K562 treated with DMSO at 1 percent for 48 hours (cell line): ENCODE data around the gene SOX13. TPM values are rescaled to one million over a fixed set of nuclear protein-coding genes. Genes with fewer than 3 reads are reported as not detected.

ENCODE experiments used
- total RNA-seq: library from RNA; unstranded; fragments of 300-600 nt; gene quantifications from 2 replicates; pipeline ENCODE4 v1.2.3, GENCODE V29; 2022; ENCODE audit warnings: low replicate concordance; ENCODE audit errors: extremely low read depth

Gene SOX13
- not detected in 2 replicates for total RNA-seq

DNA sequence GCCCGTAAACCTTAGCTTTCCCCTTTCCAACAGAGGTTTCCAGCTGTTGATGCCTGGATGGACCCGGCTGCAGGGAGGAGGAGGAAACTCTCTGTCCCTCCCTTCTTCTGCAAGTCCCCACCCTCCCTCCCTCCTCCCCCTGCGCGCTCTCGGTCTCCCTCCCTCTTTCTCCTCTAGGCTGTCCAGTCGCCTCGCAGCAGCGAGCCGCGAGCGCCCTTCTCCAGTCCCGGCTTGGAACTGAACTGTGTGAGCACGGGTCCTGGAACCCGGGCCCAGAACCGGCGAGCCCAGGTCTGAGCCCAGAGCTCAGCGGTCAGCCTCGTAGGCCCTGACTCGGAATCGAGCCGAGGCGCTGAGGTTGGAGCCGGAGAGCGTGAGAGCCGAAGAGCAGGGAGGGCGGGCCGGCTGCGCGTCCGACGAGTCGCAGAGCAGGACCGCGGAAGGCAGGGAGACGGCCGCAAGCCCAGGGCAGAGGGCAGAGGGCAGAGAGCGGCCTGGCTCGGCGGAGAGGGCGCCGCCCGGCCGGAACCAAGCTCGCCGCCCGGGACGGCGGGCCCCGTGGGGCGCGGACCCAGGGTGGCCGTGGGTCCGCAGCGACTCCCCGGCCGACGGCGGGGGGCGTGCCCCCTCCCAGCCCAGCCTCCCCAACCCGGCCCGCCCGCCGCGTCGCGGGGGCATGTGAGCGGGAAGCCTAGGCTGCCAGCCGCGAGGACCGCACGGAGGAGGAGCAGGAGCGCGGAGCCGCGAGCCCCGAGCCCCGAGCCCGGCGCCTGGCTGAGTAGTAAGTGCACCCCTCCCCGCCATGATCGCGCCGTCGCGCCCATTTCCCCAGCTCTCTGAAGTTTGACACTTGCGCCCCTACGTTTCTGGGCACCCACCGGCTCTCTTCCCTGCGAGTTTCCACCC lies at the start of gene SOX13:
SOX13 (plus strand) TSS at position 185 of the 906 bp plus-strand sequence. CDS start 39,801 bp downstream, outside the sequence.

DNA sequence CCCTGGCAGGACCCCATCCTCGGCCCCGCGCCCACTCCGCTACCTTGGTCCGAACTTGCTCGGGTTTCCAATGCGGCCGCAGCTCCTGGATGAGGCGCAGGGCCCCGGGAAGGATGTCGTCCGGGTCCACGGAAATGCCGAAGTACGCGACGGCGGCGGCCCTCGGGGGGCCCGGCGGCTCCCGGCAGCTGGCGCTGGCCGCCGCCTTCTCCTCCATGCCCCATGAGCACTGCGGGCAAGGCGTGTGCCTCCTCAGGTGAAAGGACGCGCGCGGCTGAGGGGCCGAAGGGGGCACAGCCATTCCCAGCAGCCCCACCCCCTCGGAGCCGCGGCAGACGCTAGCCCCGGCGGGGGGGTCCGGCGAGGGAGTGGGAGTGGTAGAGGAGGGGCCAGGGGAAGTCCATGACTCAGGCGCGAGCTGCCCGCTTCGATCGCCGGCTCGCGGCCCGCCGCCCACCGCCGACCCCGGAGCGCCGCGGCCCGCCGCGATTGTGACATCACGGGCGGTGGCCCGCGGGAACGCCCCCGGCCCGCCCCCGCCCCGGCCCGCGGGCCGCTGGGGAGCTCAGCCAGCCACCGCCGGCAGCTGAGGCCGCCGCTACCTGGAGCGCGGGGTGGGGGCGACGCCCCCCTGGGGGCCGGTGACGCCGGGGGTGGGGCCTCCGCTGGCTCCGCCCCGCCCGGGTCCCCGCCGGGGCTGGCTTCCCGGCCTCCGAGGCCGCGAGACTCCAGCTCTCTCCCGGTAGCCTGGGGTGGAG lies 78.8 kb downstream of the SOX13 start, which contains the start of gene ETNK2:
ETNK2 (minus strand) TSS at position 493 of the 758 bp plus-strand sequence; CDS start at position 301, 192 bp downstream.

DNA sequence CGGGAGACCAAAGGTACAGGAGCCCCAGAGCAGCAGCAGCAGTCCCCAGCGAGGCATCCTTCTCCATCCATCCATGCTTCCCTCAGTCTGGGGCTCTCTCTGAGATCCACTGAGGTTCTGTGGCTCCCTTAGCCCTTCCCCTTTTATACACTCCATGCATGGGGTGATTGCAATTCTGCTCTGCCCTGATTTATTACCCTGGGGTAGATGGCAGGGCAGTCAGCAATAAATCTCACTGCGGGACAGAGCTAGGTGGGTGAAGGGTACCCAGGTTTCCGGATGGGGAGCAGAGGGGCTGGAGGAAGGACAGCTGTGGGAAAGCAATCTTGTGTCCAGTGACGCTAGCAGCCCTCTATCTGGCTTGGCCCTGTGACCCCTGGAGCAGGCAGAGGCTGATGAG lies 93.3 kb downstream of the SOX13 start, which contains the start of gene REN:
REN (minus strand) TSS at position 119 of the 400 bp plus-strand sequence; CDS start at position 75, 44 bp downstream.

Other genes with a start within 250 kb of the SOX13 start
- gene SNRPE, start 211.5 kb upstream of the SOX13 start, total RNA-seq: not detected in 2 replicates
- not detected in 2 replicates for gene ETNK2, start 78.9 kb downstream of the SOX13 start, total RNA-seq
- not detected in 2 replicates for gene REN, start 93.2 kb downstream of the SOX13 start, total RNA-seq
- not detected in 2 replicates for gene KISS1, start 123.4 kb downstream of the SOX13 start, total RNA-seq
- not detected in 2 replicates for gene GOLT1A, start 140.9 kb downstream of the SOX13 start, total RNA-seq